GM12878 (cell line): ENCODE data around the gene FOXL3. TPM values are rescaled to one million over a fixed set of nuclear protein-coding genes. Genes with fewer than 3 reads are reported as not detected.

ENCODE experiments used
- ATAC-seq: fragments of 200-7000 bp; cut with Tn5 transposase; 3 replicates; pipeline ENCODE4 v1.9.1; 2020; ENCODE audit warnings: mild to moderate bottlenecking, moderate library complexity
- BruUV-seq: library from RNA; stranded (reverse); fragments of 400-500 nt; replicated peaks from 2 replicates; lab custom pipeline; 2021; lab: Mats Ljungman, UMichigan
- CTCF ChIA-PET: fragments of 300-600 bp; sonication (Branson Sonifier 250); formaldehyde crosslinking; extraction: SDS; loops from one replicate; lab custom pipeline; 2021; ENCODE audit warnings: inconsistent platforms; lab: Yijun Ruan, JAX
- POLR2A ChIA-PET: fragments of 350-600 bp; formaldehyde crosslinking; extraction: SDS; loops from one replicate; lab custom pipeline; 2021; ENCODE audit warnings: inconsistent platforms; lab: Charles Lee
- RAD21 ChIA-PET: fragments of 300-600 bp; sonication (Branson Sonifier 250); formaldehyde crosslinking; loops from one replicate; lab custom pipeline; 2023; ENCODE audit warnings: antibody characterized with exemption; ENCODE audit not compliant: unreplicated experiment; lab: Charles Lee
- SMC1A ChIA-PET: fragments of 300-600 bp; sonication (Branson Sonifier 250); formaldehyde crosslinking; loops from one replicate; lab custom pipeline; 2023; ENCODE audit not compliant: unreplicated experiment, uncharacterized antibody; lab: Charles Lee
- DNase-seq: peaks from one replicate; pipeline ENCODE4 v3.0.0-alpha.2; 2011; ENCODE audit warnings: low read depth, low spot score
- FAIRE-seq: peaks from 3 replicates; lab custom pipeline; 2011; peaks lifted over from hg19 to GRCh38; lab: Jason Lieb, UNC
- H2AFZ ChIP-seq: 2 replicates; pipeline ENCODE4 v1.6.0; 2011; ENCODE audit warnings: low read depth, low read length, control low read depth; ENCODE audit not compliant: control insufficient read depth
- H3K27ac ChIP-seq: 2 replicates; pipeline ENCODE4 v1.5.1; 2011; ENCODE audit warnings: control low read depth; ENCODE audit not compliant: control insufficient read depth, insufficient read depth
- H3K27me3 ChIP-seq, 2 experiments: replicated peaks in 1 of 2; 2 replicates each; pipeline versions ENCODE4 v1.6.0 to v1.6.1; 2011; ENCODE audit warnings: low read length in 1 of 2; ENCODE audit not compliant: control insufficient read depth in 2 of 2, insufficient read depth in 2 of 2
- H3K36me3 ChIP-seq, 2 experiments: 2 replicates each; pipeline ENCODE4 v1.5.1; 2011; ENCODE audit warnings: low read length in 1 of 2; ENCODE audit not compliant: control insufficient read depth in 2 of 2, insufficient read depth in 2 of 2
- H3K4me1 ChIP-seq: 2 replicates; pipeline ENCODE4 v1.6.1; 2011; ENCODE audit warnings: mild to moderate bottlenecking, low read length, moderate library complexity, mixed read lengths; ENCODE audit not compliant: control insufficient read depth, insufficient read depth
- H3K4me2 ChIP-seq: 2 replicates; pipeline ENCODE4 v1.6.0; 2011; ENCODE audit warnings: control low read depth; ENCODE audit not compliant: control insufficient read depth, insufficient read depth
- H3K4me3 ChIP-seq: fragments of 200-600 bp; sonication (generic); 2 replicates; pipeline ENCODE4 v1.5.1; 2016
- H3K79me2 ChIP-seq: 2 replicates; pipeline ENCODE4 v1.6.0; 2011; ENCODE audit warnings: low read length; ENCODE audit not compliant: control insufficient read depth, insufficient read depth
- H3K9ac ChIP-seq: 2 replicates; pipeline ENCODE4 v1.8.0; 2011; ENCODE audit warnings: low read length, control low read depth, mixed read lengths; ENCODE audit not compliant: control insufficient read depth, insufficient read depth
- H3K9me3 ChIP-seq: replicated peaks from 3 replicates; pipeline ENCODE4 v1.5.1; 2011; ENCODE audit warnings: mild to moderate bottlenecking, low read length; ENCODE audit not compliant: control insufficient read depth, insufficient read depth
- H4K20me1 ChIP-seq: 2 replicates; pipeline ENCODE4 v1.6.0; 2011; ENCODE audit not compliant: control insufficient read depth, insufficient read depth
- EP300 ChIP-seq, 2 experiments: fragments of 150-350 bp in 1 of 2; IDR thresholded peaks; 2 replicates each; pipeline ENCODE4 v1.6.1; 2011 to 2012; ENCODE audit warnings: low read depth in 2 of 2, low read length in 2 of 2, borderline replicate concordance in 1 of 2, improper control_type of control experiment in 1 of 2, inconsistent platforms in 1 of 2; ENCODE audit not compliant: control insufficient read depth in 1 of 2
- POU2F2 ChIP-seq: IDR thresholded peaks from 3 replicates; pipeline ENCODE4 v1.6.1; 2011; ENCODE audit warnings: low read depth, mild to moderate bottlenecking, low read length, borderline replicate concordance
- RUNX3 ChIP-seq: IDR thresholded peaks from 2 replicates; pipeline ENCODE4 v1.6.1; 2012; ENCODE audit warnings: low read length, inconsistent platforms
- SREBF2 ChIP-seq: IDR thresholded peaks from 2 replicates; pipeline ENCODE4 v1.6.1; 2012; ENCODE audit warnings: mild to moderate bottlenecking, low read length
- ZNF217 ChIP-seq: fragments of 450-650 bp; IDR thresholded peaks from 2 replicates; pipeline ENCODE4 v1.6.1; 2017; ENCODE audit warnings: antibody characterized with exemption, mild to moderate bottlenecking
- WGBS: methylation state at CpG from one replicate; pipeline ENCODE4 v1.1.6; 2016; ENCODE audit warnings: low lambda C conversion rate; ENCODE audit not compliant: insufficient replicate concordance, insufficient coverage; ENCODE audit errors: missing lambda C conversion rate; 5-methylcytosine and 5-hydroxymethylcytosine counted together
- in situ Hi-C: fragments of 300-500 bp; cut with MboI; formaldehyde crosslinking; loops from 9 replicates; pipeline ENCODE4 v1.14.3; 2018; ENCODE audit warnings: mixed read lengths
- intact Hi-C: fragments of 100-400 bp; cut with micrococcal nuclease; formaldehyde crosslinking; loops from one replicate; pipeline ENCODE4 v1.14.2; 2022; ENCODE audit not compliant: unreplicated experiment
- polyA plus RNA-seq, 11 experiments: library from polyadenylated mRNA; depleted of rRNA in 4 of 11; unstranded in 6 of 11; stranded (reverse) in 5 of 11; fragments of >200 nt; fragmentation: Nextera tagmentation in 4 of 11; fragmentation: Illumina TruSeq in 1 of 11; extraction: Ambion mirVana in 4 of 11; extraction: Trizol in 1 of 11; gene quantifications; 1 replicate in 1 of 11; 2 replicates in 10 of 11; pipeline versions ENCODE4 v1.2.1 to v1.2.3, GENCODE V29; 2011 to 2016; ENCODE audit warnings: inconsistent platforms in 2 of 11, missing spikeins in 2 of 11, low read depth in 1 of 11
- total RNA-seq, 4 experiments: library from RNA; depleted of rRNA in 3 of 4; stranded (reverse); fragments of >200 nt in 3 of 4; fragmentation: Illumina TruSeq in 1 of 4; extraction: Trizol in 1 of 4; gene quantifications; 2 replicates each; pipeline versions ENCODE4 v1.2.1 to v1.2.3, GENCODE V29; 2013 to 2021
- TF ChIP-seq, protein P1 (sequence below): IDR thresholded peaks from 2 replicates; pipeline ENCODE4 v1.6.1; 2012; ENCODE audit warnings: improper control_type of control experiment, low read depth, low read length; ENCODE audit not compliant: insufficient replicate concordance
- TF ChIP-seq, protein P2 (sequence below): IDR thresholded peaks from 2 replicates; pipeline ENCODE4 v1.6.1; 2012; ENCODE audit warnings: low read length, inconsistent platforms
- TF ChIP-seq, protein P3 (sequence below): fragments of 450-650 bp; IDR thresholded peaks from 2 replicates; pipeline ENCODE4 v1.6.1; 2017; ENCODE audit warnings: mild to moderate bottlenecking
- TF ChIP-seq, protein P4 (sequence below): IDR thresholded peaks from 2 replicates; pipeline ENCODE4 v1.6.1; 2011; ENCODE audit warnings: borderline replicate concordance, low read depth, mild to moderate bottlenecking, moderate library complexity, low read length; ENCODE audit not compliant: insufficient read depth, poor library complexity, severe bottlenecking
- TF ChIP-seq, protein P5 (sequence below): fragments of 450-650 bp; IDR thresholded peaks from 2 replicates; pipeline ENCODE4 v1.6.1; 2016; ENCODE audit warnings: mild to moderate bottlenecking

Gene FOXL3
- total and polyA plus RNA-seq, 10 of the 15 experiments (the other 5 are each of a cell fraction or from before 2014, with no cell fraction given), result not detected

DNA sequence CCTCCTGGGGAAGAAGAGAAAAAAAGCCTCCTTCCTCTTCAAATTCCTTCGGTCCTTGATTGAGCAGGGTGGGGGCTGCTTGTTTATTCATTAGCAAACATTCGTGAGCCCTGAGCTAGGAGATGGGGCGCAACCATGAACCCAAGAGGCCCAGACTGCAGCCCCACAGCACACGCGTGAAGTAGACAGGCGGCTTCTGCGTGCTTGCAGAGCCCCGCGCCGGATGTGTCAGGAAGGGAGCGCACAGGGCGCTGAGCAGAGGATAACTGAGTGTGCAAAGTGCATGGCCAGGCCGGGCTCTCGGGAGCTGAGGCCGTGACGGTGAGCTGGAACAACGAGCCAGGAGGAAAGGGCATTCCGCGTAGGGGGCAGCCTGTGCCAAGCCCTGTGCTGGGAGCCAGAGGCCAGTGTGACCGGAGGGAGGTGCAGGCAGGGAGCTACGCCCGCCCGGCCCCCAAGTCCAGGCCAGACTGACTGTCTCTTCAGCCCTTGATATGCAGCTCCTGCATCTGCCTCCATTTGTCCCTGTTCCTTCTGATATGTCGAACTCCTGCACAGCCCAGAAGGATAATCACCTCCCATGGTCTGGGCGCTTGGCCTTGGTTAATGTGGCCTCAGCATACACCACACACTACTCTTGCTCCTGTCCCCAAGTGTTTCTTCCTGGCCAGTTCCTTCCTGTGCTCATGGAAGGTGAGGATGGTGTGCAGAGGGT is 4.6 kb downstream of the FOXL3 start:
- RAD21 ChIA-PET, result no interaction called here
- no peak for FAIRE-seq
- no peak for TF ChIP-seq POU2F2
- TF ChIP-seq, protein P1, sequence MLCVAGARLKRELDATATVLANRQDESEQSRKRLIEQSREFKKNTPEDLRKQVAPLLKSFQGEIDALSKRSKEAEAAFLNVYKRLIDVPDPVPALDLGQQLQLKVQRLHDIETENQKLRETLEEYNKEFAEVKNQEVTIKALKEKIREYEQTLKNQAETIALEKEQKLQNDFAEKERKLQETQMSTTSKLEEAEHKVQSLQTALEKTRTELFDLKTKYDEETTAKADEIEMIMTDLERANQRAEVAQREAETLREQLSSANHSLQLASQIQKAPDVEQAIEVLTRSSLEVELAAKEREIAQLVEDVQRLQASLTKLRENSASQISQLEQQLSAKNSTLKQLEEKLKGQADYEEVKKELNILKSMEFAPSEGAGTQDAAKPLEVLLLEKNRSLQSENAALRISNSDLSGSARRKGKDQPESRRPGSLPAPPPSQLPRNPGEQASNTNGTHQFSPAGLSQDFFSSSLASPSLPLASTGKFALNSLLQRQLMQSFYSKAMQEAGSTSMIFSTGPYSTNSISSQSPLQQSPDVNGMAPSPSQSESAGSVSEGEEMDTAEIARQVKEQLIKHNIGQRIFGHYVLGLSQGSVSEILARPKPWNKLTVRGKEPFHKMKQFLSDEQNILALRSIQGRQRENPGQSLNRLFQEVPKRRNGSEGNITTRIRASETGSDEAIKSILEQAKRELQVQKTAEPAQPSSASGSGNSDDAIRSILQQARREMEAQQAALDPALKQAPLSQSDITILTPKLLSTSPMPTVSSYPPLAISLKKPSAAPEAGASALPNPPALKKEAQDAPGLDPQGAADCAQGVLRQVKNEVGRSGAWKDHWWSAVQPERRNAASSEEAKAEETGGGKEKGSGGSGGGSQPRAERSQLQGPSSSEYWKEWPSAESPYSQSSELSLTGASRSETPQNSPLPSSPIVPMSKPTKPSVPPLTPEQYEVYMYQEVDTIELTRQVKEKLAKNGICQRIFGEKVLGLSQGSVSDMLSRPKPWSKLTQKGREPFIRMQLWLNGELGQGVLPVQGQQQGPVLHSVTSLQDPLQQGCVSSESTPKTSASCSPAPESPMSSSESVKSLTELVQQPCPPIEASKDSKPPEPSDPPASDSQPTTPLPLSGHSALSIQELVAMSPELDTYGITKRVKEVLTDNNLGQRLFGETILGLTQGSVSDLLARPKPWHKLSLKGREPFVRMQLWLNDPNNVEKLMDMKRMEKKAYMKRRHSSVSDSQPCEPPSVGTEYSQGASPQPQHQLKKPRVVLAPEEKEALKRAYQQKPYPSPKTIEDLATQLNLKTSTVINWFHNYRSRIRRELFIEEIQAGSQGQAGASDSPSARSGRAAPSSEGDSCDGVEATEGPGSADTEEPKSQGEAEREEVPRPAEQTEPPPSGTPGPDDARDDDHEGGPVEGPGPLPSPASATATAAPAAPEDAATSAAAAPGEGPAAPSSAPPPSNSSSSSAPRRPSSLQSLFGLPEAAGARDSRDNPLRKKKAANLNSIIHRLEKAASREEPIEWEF, result no peak
- TF ChIP-seq, protein P2, sequence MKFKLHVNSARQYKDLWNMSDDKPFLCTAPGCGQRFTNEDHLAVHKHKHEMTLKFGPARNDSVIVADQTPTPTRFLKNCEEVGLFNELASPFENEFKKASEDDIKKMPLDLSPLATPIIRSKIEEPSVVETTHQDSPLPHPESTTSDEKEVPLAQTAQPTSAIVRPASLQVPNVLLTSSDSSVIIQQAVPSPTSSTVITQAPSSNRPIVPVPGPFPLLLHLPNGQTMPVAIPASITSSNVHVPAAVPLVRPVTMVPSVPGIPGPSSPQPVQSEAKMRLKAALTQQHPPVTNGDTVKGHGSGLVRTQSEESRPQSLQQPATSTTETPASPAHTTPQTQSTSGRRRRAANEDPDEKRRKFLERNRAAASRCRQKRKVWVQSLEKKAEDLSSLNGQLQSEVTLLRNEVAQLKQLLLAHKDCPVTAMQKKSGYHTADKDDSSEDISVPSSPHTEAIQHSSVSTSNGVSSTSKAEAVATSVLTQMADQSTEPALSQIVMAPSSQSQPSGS, result no peak
- no peak for TF ChIP-seq SREBF2
- no peak for TF ChIP-seq EP300 (IDR thresholded peaks at IDR 0.05; ENCODE audit: borderline replicate concordance in 1 of 2, control insufficient read depth in 1 of 2, low read depth in 2 of 2, low read length in 2 of 2)
- TF ChIP-seq, protein P3, sequence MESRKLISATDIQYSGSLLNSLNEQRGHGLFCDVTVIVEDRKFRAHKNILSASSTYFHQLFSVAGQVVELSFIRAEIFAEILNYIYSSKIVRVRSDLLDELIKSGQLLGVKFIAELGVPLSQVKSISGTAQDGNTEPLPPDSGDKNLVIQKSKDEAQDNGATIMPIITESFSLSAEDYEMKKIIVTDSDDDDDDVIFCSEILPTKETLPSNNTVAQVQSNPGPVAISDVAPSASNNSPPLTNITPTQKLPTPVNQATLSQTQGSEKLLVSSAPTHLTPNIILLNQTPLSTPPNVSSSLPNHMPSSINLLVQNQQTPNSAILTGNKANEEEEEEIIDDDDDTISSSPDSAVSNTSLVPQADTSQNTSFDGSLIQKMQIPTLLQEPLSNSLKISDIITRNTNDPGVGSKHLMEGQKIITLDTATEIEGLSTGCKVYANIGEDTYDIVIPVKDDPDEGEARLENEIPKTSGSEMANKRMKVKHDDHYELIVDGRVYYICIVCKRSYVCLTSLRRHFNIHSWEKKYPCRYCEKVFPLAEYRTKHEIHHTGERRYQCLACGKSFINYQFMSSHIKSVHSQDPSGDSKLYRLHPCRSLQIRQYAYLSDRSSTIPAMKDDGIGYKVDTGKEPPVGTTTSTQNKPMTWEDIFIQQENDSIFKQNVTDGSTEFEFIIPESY, result no peak
- TF ChIP-seq, protein P4, sequence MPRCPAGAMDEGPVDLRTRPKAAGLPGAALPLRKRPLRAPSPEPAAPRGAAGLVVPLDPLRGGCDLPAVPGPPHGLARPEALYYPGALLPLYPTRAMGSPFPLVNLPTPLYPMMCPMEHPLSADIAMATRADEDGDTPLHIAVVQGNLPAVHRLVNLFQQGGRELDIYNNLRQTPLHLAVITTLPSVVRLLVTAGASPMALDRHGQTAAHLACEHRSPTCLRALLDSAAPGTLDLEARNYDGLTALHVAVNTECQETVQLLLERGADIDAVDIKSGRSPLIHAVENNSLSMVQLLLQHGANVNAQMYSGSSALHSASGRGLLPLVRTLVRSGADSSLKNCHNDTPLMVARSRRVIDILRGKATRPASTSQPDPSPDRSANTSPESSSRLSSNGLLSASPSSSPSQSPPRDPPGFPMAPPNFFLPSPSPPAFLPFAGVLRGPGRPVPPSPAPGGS, result no peak
- TF ChIP-seq ZNF217, result no peak
- TF ChIP-seq, protein P5, sequence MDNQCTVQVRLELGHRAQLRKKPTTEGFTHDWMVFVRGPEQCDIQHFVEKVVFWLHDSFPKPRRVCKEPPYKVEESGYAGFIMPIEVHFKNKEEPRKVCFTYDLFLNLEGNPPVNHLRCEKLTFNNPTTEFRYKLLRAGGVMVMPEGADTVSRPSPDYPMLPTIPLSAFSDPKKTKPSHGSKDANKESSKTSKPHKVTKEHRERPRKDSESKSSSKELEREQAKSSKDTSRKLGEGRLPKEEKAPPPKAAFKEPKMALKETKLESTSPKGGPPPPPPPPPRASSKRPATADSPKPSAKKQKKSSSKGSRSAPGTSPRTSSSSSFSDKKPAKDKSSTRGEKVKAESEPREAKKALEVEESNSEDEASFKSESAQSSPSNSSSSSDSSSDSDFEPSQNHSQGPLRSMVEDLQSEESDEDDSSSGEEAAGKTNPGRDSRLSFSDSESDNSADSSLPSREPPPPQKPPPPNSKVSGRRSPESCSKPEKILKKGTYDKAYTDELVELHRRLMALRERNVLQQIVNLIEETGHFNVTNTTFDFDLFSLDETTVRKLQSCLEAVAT, result no peak
- no peak for TF ChIP-seq RUNX3

More for the DNA sequence above, 4.6 kb downstream of the FOXL3 start:
- Histone ChIP-seq H3K4me2 (no peak overlapping the region), H3K4me3 (no peak overlapping the region), H3K4me1 (no peaks in the 10 kb centered on the region), H3K9ac (no peak overlapping the region), H4K20me1 (no peaks in the 10 kb centered on the region), H3K9me3 (peaks cover 2% of the 10 kb centered on the region; the same call in 2 of the 3 replicates), H3K36me3 (no peaks in the 10 kb centered on the region), H2AFZ (no peak overlapping the region), H3K27me3 (no peaks in the 10 kb centered on the region; a peak in 1 of 4 replicates), H3K27ac (no peak overlapping the region), H3K79me2 (no peaks in the 10 kb centered on the region)
- intact Hi-C loops, result no loop called here
- in situ Hi-C loops, result no loop called here
- WGBS, result 77% methylated on average over 25 of the region's 25 CpGs
- BruUV-seq, result no TSS peak
- SMC1A ChIA-PET, result no interaction called here
- CTCF ChIA-PET, result no interaction called here
- ATAC-seq, result no peak
- POLR2A ChIA-PET, result no interaction called here
- DNase-seq, result no peak
